ENCODE measurements around the gene CLASP2.
A peak's percentile ranks its signal among the peaks of the same experiment; 100 is the strongest.

The CLASP2 gene

GRCh38 chr3:33645060-33645647, 72.9 kb downstream of the CLASP2 start:
- no peak for TF ChIP-seq CTCF (IDR thresholded peaks at IDR 0.05)

- no peak for TF ChIP-seq CTCF (IDR thresholded peaks at IDR 0.05)
Observed at GRCh38 chr3:33644582-33644981, 73.5 kb downstream of the CLASP2 start.

GRCh38 chr3:33642806-33643205, 75.2 kb downstream of the CLASP2 start:
- no peak for TF ChIP-seq CTCF (IDR thresholded peaks at IDR 0.05)

- no peak for TF ChIP-seq CTCF (IDR thresholded peaks at IDR 0.05)
Observed at GRCh38 chr3:33639889-33640288, 78.2 kb downstream of the CLASP2 start.

- TF ChIP-seq CTCF (IDR thresholded peaks at IDR 0.05) = no peak
Observed at GRCh38 chr3:33637482-33637881, 80.6 kb downstream of the CLASP2 start.

GRCh38 chr3:33636125-33636850, 81.8 kb downstream of the CLASP2 start:
- peak; percentile 72 for TF ChIP-seq CTCF (IDR thresholded peaks at IDR 0.05)

GRCh38 chr3:33634262-33634661, 83.8 kb downstream of the CLASP2 start:
- no peak for TF ChIP-seq CTCF (IDR thresholded peaks at IDR 0.05)

Measured in LNCAP (cell line).